ENCODE data around the gene IBA57. TPM values are rescaled to one million over a fixed set of nuclear protein-coding genes. Genes with fewer than 3 reads are reported as not detected.

Gene IBA57
- total RNA-seq, 2 experiments from 2014 or later = 9.1 to 9.9 TPM

- no peaks in the 10 kb centered on the region for H3K9me2 ChIP-seq (ENCODE audit: insufficient read depth, low read length)
- H3K27ac ChIP-seq (ENCODE audit: low read depth, low read length, poor library complexity, severe bottlenecking) = no peak overlapping the region
- H3K4me1 ChIP-seq (ENCODE audit: insufficient read depth, low read length, poor library complexity, severe bottlenecking) = peaks cover 12% of the 10 kb centered on the region
- no peak overlapping the region for H3K4me2 ChIP-seq (ENCODE audit: low read length)
- no peak overlapping the region for H2AFZ ChIP-seq (ENCODE audit: low read length)
- no peak for DNase-seq (ENCODE audit: low spot score)
- no peak overlapping the region for H3K4me3 ChIP-seq (ENCODE audit: low read depth, low read length, poor library complexity, severe bottlenecking)
- POLR2A ChIA-PET = no interaction called here
- peaks cover 22% of the 10 kb centered on the region; the same call in 1 of the 2 replicates for H3K36me3 ChIP-seq (ENCODE audit: insufficient read depth, low read length)
- TF ChIP-seq EZH2phosphoT487 (IDR thresholded peaks at IDR 0.05; ENCODE audit: borderline replicate concordance, low read depth, low read length) = no peak
- TF ChIP-seq, protein P1, sequence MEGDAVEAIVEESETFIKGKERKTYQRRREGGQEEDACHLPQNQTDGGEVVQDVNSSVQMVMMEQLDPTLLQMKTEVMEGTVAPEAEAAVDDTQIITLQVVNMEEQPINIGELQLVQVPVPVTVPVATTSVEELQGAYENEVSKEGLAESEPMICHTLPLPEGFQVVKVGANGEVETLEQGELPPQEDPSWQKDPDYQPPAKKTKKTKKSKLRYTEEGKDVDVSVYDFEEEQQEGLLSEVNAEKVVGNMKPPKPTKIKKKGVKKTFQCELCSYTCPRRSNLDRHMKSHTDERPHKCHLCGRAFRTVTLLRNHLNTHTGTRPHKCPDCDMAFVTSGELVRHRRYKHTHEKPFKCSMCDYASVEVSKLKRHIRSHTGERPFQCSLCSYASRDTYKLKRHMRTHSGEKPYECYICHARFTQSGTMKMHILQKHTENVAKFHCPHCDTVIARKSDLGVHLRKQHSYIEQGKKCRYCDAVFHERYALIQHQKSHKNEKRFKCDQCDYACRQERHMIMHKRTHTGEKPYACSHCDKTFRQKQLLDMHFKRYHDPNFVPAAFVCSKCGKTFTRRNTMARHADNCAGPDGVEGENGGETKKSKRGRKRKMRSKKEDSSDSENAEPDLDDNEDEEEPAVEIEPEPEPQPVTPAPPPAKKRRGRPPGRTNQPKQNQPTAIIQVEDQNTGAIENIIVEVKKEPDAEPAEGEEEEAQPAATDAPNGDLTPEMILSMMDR (conservative IDR thresholded peaks at IDR 0.05; ENCODE audit: low read length) = no peak
- H3K79me2 ChIP-seq (ENCODE audit: insufficient read depth, low read depth, low read length) = no peaks in the 10 kb centered on the region
- no peaks in the 10 kb centered on the region for H3K9me3 ChIP-seq (ENCODE audit: low read length)
- CTCF ChIA-PET (ENCODE audit: unreplicated experiment) = no interaction called here
- BruUV-seq (replicated peaks) = no TSS peak
- no peaks in the 10 kb centered on the region for H4K20me1 ChIP-seq (ENCODE audit: insufficient read depth, low read length)
- intact Hi-C loops (cut with micrococcal nuclease; ENCODE audit: unreplicated experiment) = no loop called here
Observed at GRCh38 chr1:228216371-228217320, 51.0 kb downstream of the IBA57 start.

- H3K9me3 ChIP-seq (ENCODE audit: low read length) = no peaks in the 10 kb centered on the region
- H2AFZ ChIP-seq (ENCODE audit: low read length) = no peak overlapping the region
- no TSS peak for BruUV-seq (replicated peaks)
- DNase-seq (ENCODE audit: low spot score) = no peak
- H3K27ac ChIP-seq (ENCODE audit: low read depth, low read length, poor library complexity, severe bottlenecking) = no peak overlapping the region
- TF ChIP-seq EZH2phosphoT487 (IDR thresholded peaks at IDR 0.05; ENCODE audit: borderline replicate concordance, low read depth, low read length) = no peak
- TF ChIP-seq, protein P1 (conservative IDR thresholded peaks at IDR 0.05; ENCODE audit: low read length) = no peak
- H3K9me2 ChIP-seq (ENCODE audit: insufficient read depth, low read length) = no peaks in the 10 kb centered on the region
- peaks cover 9% of the 10 kb centered on the region for H3K4me1 ChIP-seq (ENCODE audit: insufficient read depth, low read length, poor library complexity, severe bottlenecking)
- no peaks in the 10 kb centered on the region for H3K79me2 ChIP-seq (ENCODE audit: insufficient read depth, low read depth, low read length)
- no peak overlapping the region for H3K4me3 ChIP-seq (ENCODE audit: low read depth, low read length, poor library complexity, severe bottlenecking)
- intact Hi-C loops (cut with micrococcal nuclease; ENCODE audit: unreplicated experiment) = no loop called here
- no peaks in the 10 kb centered on the region for H4K20me1 ChIP-seq (ENCODE audit: insufficient read depth, low read length)
- peaks cover 22% of the 10 kb centered on the region; the same call in 1 of the 2 replicates for H3K36me3 ChIP-seq (ENCODE audit: insufficient read depth, low read length)
- ChIA-PET POLR2A (no interaction called here), CTCF (ENCODE audit: unreplicated experiment) (no interaction called here)
- H3K4me2 ChIP-seq (ENCODE audit: low read length) = no peak overlapping the region
Observed at GRCh38 chr1:228217551-228218344, 52.1 kb downstream of the IBA57 start.
